NCI-H2081 (cell line): ENCODE results near the gene DACT3.

Experiments used
- DNase-seq, 2 experiments: peaks; one replicate each; lab custom pipeline; 2025; lab: John Stamatoyannopoulos, UW

The DACT3 gene

GRCh38 chr19:46661020-46661731 lies at the start of gene DACT3:
DACT3 (minus strand) TSS chr19:46661182; CDS start chr19:46661064, 118 bp downstream.
- peak; percentile 99 to 100 for DNase-seq

- DNase-seq: no peak
These were observed 49.7 kb upstream of the DACT3 start for GRCh38 chr19:46710687-46711086.

GRCh38 chr19:46704379-46705076 lies 43.5 kb upstream of the DACT3 start:
- DNase-seq: peak in 1 of 2 experiments; percentile 9

GRCh38 chr19:46700704-46701103 lies 39.7 kb upstream of the DACT3 start:
- DNase-seq: no peak

GRCh38 chr19:46698395-46699321 lies 37.7 kb upstream of the DACT3 start:
- DNase-seq: no peak

GRCh38 chr19:46697204-46697960 lies 36.4 kb upstream of the DACT3 start:
- peak; percentile 79 to 81 for DNase-seq

- no peak for DNase-seq
These were observed 35.9 kb upstream of the DACT3 start for GRCh38 chr19:46696866-46697203.

- no peak for DNase-seq
These were observed 35.1 kb upstream of the DACT3 start for GRCh38 chr19:46696052-46696451.

GRCh38 chr19:46693760-46694159 lies 32.8 kb upstream of the DACT3 start:
- no peak for DNase-seq

GRCh38 chr19:46692918-46693722 lies 32.1 kb upstream of the DACT3 start:
- DNase-seq: no peak

- no peak for DNase-seq
These were observed 31.0 kb upstream of the DACT3 start for GRCh38 chr19:46691948-46692347.

GRCh38 chr19:46691104-46691503 lies 30.1 kb upstream of the DACT3 start:
- no peak for DNase-seq

GRCh38 chr19:46689358-46689757 lies 28.4 kb upstream of the DACT3 start:
- no peak for DNase-seq

- no peak for DNase-seq
These were observed 26.6 kb upstream of the DACT3 start for GRCh38 chr19:46687438-46688145.

- no peak for DNase-seq
These were observed 24.2 kb upstream of the DACT3 start for GRCh38 chr19:46685189-46685588.

GRCh38 chr19:46678110-46678732 lies 17.2 kb upstream of the DACT3 start:
- DNase-seq: no peak

GRCh38 chr19:46674416-46675178 lies 13.6 kb upstream of the DACT3 start:
- DNase-seq: peak in 1 of 2 experiments; percentile 7

- DNase-seq: no peak
These were observed 9.8 kb upstream of the DACT3 start for GRCh38 chr19:46670813-46671212.

- DNase-seq: no peak
These were observed 7.7 kb upstream of the DACT3 start for GRCh38 chr19:46668662-46669061.
